Activated CD8-positive, alpha-beta memory T cell treated with anti-CD3 and anti-CD28 coated beads for 36 hours (primary cell): ENCODE results near the gene MLXIPL. TPM values are rescaled to one million over a fixed set of nuclear protein-coding genes. Genes with fewer than 3 reads are reported as not detected.

Source experiments
- total RNA-seq, 2 experiments: library from RNA; stranded (reverse); gene quantifications; one replicate each; pipeline ENCODE4 v1.2.3, GENCODE V29; 2021

The MLXIPL gene
- total RNA-seq, 2 experiments from 2014 or later, result not detected

Other genes starting within 250 kb of the MLXIPL start
- gene FZD9, start 190.7 kb downstream of the MLXIPL start, total RNA-seq, result under 1 TPM; 0.34 to 0.38 TPM
- 100 to 1,000 TPM; 115 TPM for gene BAZ1B, start 102.2 kb downstream of the MLXIPL start, total RNA-seq
- 10 to 100 TPM; 68.7 to 71.4 TPM for gene BCL7B, start 66.8 kb downstream of the MLXIPL start, total RNA-seq
- 10 to 100 TPM; 36.3 to 37.8 TPM for gene TBL2, start 45.9 kb downstream of the MLXIPL start, total RNA-seq
- gene VPS37D, start 43.3 kb upstream of the MLXIPL start, total RNA-seq, result under 1 TPM; 0.13 to 0.23 TPM
- gene DNAJC30, start 58.9 kb upstream of the MLXIPL start, total RNA-seq, result 10 to 100 TPM in 1 of 2 experiments, 1 to 10 TPM in 1; 9.3 to 11.0 TPM
- 100 to 1,000 TPM; 109 to 112 TPM for gene BUD23, start 59.1 kb upstream of the MLXIPL start, total RNA-seq
- 10 to 100 TPM; 22.2 to 24.1 TPM for gene STX1A, start 95.1 kb upstream of the MLXIPL start, total RNA-seq
- gene ABHD11, start 114.3 kb upstream of the MLXIPL start, total RNA-seq, result 10 to 100 TPM; 26.1 to 26.6 TPM
- not detected for gene CLDN3, start 145.7 kb upstream of the MLXIPL start, total RNA-seq
- gene CLDN4, start 206.5 kb upstream of the MLXIPL start, total RNA-seq, result not detected
- gene METTL27, start 218.0 kb upstream of the MLXIPL start, total RNA-seq, result under 1 TPM in 1 of 2 experiments, not detected in 1; 0.21 TPM
- gene TMEM270, start 236.6 kb upstream of the MLXIPL start, total RNA-seq, result not detected